ENCODE measurements around the gene JUN.

DNA sequence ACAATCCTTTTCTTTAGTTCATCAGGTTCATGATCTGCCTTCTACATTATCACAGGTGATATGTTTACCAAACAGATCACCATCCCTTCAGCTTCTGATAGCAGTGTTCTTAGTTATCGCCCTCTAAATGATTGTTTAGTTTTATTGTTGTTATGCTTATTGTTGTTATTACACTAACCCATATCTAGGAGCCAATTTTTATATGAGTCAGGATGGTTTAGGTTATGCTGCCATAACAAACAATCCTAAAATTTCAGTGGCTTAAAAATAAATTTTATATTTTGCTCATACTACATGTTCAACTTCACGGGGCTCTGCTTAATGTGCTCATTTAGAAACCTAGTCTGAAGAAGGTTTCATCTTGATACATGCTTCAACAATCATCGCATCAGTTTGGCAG is 4.4 kb upstream of the JUN start:
- TF ChIP-seq PBX3 (IDR thresholded peaks at IDR 0.05) = no peak
- TF ChIP-seq, protein P1, sequence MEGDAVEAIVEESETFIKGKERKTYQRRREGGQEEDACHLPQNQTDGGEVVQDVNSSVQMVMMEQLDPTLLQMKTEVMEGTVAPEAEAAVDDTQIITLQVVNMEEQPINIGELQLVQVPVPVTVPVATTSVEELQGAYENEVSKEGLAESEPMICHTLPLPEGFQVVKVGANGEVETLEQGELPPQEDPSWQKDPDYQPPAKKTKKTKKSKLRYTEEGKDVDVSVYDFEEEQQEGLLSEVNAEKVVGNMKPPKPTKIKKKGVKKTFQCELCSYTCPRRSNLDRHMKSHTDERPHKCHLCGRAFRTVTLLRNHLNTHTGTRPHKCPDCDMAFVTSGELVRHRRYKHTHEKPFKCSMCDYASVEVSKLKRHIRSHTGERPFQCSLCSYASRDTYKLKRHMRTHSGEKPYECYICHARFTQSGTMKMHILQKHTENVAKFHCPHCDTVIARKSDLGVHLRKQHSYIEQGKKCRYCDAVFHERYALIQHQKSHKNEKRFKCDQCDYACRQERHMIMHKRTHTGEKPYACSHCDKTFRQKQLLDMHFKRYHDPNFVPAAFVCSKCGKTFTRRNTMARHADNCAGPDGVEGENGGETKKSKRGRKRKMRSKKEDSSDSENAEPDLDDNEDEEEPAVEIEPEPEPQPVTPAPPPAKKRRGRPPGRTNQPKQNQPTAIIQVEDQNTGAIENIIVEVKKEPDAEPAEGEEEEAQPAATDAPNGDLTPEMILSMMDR (IDR thresholded peaks at IDR 0.05) = no peak
- TF ChIP-seq, protein P2, sequence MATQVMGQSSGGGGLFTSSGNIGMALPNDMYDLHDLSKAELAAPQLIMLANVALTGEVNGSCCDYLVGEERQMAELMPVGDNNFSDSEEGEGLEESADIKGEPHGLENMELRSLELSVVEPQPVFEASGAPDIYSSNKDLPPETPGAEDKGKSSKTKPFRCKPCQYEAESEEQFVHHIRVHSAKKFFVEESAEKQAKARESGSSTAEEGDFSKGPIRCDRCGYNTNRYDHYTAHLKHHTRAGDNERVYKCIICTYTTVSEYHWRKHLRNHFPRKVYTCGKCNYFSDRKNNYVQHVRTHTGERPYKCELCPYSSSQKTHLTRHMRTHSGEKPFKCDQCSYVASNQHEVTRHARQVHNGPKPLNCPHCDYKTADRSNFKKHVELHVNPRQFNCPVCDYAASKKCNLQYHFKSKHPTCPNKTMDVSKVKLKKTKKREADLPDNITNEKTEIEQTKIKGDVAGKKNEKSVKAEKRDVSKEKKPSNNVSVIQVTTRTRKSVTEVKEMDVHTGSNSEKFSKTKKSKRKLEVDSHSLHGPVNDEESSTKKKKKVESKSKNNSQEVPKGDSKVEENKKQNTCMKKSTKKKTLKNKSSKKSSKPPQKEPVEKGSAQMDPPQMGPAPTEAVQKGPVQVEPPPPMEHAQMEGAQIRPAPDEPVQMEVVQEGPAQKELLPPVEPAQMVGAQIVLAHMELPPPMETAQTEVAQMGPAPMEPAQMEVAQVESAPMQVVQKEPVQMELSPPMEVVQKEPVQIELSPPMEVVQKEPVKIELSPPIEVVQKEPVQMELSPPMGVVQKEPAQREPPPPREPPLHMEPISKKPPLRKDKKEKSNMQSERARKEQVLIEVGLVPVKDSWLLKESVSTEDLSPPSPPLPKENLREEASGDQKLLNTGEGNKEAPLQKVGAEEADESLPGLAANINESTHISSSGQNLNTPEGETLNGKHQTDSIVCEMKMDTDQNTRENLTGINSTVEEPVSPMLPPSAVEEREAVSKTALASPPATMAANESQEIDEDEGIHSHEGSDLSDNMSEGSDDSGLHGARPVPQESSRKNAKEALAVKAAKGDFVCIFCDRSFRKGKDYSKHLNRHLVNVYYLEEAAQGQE (IDR thresholded peaks at IDR 0.05; ENCODE audit: low read depth, low read length) = no peak
- TF ChIP-seq EZH2phosphoT487 (IDR thresholded peaks at IDR 0.05; ENCODE audit: borderline replicate concordance, low read depth) = no peak
- no peak for TF ChIP-seq RCOR1 (IDR thresholded peaks at IDR 0.05; ENCODE audit: low read length)
- no peak for TF ChIP-seq CHD2 (IDR thresholded peaks at IDR 0.05; ENCODE audit: low read length, partially characterized antibody)
- no peak for TF ChIP-seq RAD21 (IDR thresholded peaks at IDR 0.05; ENCODE audit: low read length)
- no peak for TF ChIP-seq YY1 (IDR thresholded peaks at IDR 0.05; ENCODE audit: low read depth)
- TF ChIP-seq, protein P3, sequence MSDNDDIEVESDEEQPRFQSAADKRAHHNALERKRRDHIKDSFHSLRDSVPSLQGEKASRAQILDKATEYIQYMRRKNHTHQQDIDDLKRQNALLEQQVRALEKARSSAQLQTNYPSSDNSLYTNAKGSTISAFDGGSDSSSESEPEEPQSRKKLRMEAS (IDR thresholded peaks at IDR 0.05; ENCODE audit: low read depth) = no peak

All from SK-N-SH (cell line).